ENCODE data around the gene KRTAP4-16. TPM values are rescaled to one million over a fixed set of nuclear protein-coding genes. Genes with fewer than 3 reads are reported as not detected.
"Not testable (repeated sequence)": the region's sequence is repeated elsewhere in the genome, so short reads cannot be mapped to it uniquely, and the experiment has no call there.

The KRTAP4-16 gene
- polyA plus RNA-seq (2013, experiment 1 of 2; ENCODE audit: insufficient read length), result not detected
- polyA plus RNA-seq (2013, experiment 2 of 2; ENCODE audit: insufficient read length), result not detected

DNA sequence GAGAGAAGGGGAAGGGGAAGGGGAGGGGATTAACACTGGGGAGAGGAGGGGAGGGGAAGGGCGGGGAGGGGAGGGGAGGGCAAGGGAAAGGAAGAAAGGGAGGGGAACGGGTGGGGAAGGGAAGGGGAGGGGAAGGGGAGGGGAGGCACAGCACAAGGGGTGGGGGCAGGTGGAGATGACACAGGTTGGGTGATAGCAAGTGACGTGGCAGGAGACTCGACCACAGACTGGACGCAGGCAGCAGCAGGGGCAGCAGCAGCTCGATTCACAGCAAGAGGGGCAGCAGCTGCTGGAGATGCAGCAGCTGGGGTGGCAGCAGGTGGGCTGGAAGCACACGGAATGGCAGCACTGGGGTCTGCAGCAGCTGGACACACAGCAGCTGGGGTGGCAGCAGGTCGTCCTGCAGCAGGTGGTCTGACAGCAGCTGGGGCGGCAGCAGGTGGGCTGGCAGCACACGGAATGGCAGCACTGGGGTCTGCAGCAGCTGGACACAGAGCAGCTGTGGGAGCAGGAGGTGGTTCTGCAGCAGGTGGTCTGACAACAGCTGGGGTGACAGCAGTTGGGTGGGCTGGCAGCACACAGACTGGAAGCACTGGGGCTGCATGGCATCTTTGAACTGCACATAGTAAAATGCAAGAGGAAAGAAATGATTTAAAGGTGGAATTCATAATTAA, at the start of gene KRTAP4-16:
Gene KRTAP4-16 (minus strand): TSS at position 624 of the 674 bp plus-strand sequence. CDS start 0 bp downstream, at position 624.
- DNase-seq, result no peak

DNA sequence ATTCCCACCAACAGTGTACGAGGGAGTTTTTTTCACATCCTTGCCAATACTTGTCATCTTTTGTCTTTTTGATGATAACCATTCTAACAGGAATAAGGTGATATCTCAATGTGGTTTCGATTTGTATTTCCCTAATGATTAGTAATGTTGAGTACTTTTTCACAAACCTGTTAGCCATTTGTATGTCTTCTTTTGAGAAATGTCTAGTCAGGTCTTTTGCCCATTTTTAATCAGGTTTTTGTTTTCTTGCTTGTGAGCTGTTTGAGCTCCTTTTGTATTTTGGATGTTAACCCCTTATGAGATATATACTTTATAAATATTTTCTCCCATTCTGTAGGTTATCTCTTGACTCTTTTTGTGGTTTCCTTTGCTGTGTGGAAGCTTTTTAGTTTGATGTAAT, 49.5 kb upstream of the KRTAP4-16 start:
- DNase-seq, result no peak

DNA sequence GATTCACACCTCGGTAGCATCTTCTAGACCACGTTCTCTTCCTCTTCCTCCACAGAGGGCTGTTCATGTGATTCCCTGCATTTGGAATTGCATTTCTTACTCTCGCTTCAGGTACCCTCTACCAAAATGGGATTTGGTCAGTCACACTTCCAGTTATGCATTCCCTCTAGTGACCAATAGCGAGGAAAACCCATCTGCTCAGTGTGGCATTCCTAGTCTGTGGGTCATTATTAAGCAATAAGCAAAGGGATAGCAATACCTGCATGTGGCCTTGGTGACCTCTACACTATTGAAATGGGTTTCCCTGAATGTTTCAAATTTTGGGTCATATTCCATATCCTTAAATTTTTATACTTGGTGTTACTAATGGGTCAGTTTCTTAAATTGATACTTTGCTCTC, 48.0 kb upstream of the KRTAP4-16 start:
- DNase-seq, result no peak

DNA sequence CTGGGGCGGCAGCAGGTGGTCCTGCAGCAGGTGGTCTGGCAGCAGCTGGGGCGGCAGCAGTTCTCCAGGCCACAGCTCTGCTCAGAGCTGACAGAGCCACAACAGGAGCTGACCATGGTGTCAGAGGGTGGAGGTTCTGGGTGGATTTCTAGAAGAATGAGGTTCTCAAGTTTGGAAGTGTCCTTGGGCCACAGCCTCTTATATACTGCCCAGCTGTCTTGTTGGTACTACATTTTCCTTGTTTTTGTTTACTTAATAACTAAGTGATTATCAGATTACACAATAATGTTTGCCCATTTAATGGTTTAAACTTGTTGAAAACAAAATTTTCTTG, 47.6 kb upstream of the KRTAP4-16 start, which contains the start of gene KRTAP4-5:
Gene KRTAP4-5 (minus strand): TSS at position 174 of the 334 bp plus-strand sequence. CDS start 58 bp downstream, at position 116.
- DNase-seq, result no peak

DNA sequence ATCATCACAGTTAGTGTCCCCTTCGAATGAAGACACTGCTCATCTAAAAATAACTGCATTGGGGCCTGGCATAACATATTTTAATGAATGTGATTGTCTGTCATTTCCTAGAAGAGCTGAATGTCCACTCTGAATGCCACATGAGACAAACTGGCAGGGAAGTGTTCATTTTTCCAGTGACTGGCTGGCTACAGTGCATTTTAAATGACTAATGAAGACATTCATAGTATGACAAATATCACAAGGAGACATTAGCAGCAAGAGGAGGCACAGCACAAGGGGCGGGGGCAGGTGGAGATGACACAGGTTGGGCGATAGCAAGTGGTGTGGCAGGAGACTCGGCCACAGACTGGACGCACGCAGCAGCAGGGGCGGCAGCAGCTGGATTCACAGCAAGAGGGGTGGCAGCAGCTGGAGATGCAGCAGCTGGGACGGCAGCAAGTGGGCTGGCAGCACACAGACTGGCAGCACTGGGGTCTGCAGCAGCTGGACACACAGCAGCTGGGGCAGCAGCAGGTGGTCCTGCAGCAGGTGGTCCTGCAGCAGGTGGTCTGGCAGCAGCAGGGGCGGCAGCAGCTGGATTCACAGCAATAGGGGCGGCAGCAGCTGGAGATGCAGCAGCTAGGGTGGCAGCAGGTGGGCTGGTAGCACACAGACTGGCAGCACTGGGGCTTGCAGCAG, 47.1 kb upstream of the KRTAP4-16 start:
- not testable (repeated sequence) for DNase-seq

DNA sequence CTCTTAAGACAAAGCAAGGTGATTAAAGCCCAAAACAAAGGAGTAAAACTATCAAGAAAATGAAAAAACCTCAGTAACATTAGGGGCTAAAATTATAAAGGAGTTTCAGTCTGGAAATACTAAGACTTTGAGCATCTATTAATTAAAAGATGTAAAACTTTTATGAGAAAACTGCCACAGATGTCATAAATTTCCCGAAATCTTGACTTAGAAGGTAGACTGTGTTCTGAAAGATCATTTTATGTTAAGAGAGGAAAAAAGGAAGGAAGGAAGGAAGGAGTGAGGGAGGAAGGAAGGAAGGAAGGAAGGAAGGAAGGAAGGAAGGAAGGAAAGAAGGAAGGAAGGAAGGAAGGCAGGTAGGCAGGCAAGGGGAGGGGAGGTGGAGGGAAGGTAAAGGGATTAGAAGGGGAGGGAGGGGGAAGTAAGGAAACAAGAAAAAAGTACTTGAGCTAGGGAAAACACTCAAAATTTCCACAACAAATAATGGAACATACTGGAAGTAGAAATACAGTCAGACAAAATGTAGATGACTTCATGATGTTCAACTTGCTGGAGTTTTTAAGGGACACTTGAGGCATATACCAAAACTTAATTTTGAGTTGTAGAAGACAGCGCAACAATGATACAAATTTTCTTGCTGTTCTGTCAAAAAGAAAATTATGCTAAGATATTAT, 45.7 kb upstream of the KRTAP4-16 start:
- no peak for DNase-seq

DNA sequence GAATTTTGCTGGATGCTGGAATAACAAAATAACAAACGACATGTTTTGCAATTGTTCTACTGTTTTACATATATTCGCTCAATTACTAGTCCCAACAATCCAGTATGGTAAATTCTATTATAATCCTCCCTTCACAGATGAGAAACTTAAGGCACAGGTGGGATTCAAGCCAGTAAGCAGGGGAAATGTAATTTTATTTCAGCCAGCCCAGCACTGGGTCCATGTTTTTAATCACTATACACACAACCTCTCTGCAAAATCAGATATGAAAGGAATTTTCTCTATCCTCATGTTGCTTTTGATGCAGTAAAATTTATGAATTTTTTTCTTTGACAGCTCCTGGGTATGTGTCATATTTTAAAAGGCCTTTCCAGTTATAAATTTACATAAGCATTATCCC, 43.3 kb upstream of the KRTAP4-16 start:
- DNase-seq, result no peak

DNA sequence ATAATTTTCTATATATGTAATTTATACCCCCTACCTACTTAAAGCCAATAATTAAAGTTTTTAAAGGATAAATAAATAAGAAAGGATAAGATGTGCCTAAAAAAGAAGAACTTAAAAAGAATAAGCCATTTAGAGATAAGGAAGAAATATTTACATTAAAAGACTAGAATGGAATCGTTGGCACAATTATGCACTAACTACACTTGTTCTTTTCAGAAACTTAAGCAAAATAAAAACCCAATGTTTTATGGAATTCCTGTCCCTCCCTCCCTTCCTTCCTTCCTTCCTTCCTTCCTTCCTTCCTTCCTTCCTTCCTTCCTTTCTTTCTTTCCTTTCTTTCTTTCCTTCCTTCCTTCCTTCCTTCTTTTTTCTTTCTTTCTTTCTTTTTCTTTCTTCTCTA, 42.8 kb upstream of the KRTAP4-16 start:
- no peak for DNase-seq

DNA sequence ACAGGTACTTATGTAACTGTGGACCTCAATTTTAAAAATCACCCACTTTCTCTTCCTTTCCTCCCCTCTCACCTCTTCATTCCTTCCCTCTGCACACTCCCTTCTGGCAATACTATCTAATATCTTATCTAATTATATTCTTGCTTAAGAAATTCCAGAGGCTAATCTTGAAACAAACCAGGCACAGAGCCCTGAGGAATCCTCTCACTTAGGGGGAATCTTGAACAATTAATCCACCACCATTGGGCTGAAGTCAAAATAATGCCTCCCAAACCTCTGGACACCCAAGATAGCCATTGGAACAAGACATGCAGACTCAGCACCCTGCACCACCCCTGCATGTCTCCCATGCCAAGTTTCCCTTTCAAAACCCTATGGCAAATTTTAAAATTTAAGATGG, 39.4 kb upstream of the KRTAP4-16 start:
- DNase-seq, result no peak

DNA sequence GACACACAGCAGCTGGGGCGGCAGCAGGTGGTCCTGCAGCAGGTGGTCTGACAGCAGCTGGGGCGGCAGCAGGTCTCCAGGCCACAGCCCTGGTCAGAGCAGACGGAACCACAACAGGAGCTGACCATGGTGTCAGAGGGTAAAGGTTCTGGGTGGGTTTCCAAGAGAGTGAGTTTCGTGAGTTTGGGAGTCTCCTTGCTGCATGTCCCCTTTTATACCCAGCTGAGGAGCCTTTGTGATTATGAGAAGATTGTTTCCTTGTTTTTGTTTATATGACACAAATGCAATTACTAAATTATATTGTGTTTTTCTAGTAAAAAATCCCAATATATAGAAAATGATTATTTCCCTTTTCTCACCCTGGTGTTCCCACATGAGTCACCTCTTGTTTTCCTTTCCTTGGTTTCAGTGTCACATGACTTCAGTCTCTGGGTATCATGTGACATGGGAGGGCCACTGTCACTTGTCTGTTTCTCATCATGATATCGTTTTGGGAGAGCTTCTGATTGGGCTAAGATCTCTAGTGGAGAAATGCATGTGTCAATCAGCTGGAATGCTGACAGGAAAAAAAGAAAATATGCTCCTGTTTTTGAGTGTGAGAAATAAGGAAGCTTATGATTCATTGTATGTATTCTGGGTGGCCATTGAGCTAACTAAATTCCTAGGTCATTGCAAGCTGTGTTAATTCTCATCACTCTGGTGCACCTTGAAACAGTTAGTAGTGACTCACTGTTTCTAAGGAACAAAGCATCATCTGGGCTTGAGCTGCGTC, 38.5 kb upstream of the KRTAP4-16 start, which contains the start of gene KRTAP4-6:
Gene KRTAP4-6 (minus strand): TSS at position 185 of the 772 bp plus-strand sequence. CDS start 57 bp downstream, at position 128.
- DNase-seq, result peak; percentile 95

DNA sequence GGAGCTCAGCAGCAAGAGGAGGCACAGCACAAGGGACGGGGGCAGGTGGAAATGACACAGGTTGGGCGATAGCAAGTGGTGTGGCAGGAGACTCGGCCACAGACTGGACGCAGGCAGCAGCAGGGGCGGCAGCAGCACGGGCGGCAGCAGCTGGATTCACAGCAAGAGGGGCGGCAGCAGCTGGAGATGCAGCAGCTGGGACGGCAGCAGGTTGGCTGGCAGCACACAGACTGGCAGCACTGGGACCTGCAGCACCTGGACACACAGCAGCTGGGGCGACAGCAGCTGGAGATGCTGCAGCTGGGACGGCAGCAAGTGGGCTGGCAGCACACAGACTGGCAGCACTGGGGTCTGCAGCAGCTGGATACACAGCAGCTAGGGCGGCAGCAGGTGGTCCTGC, 37.9 kb upstream of the KRTAP4-16 start:
- DNase-seq, result not testable (repeated sequence)

DNA sequence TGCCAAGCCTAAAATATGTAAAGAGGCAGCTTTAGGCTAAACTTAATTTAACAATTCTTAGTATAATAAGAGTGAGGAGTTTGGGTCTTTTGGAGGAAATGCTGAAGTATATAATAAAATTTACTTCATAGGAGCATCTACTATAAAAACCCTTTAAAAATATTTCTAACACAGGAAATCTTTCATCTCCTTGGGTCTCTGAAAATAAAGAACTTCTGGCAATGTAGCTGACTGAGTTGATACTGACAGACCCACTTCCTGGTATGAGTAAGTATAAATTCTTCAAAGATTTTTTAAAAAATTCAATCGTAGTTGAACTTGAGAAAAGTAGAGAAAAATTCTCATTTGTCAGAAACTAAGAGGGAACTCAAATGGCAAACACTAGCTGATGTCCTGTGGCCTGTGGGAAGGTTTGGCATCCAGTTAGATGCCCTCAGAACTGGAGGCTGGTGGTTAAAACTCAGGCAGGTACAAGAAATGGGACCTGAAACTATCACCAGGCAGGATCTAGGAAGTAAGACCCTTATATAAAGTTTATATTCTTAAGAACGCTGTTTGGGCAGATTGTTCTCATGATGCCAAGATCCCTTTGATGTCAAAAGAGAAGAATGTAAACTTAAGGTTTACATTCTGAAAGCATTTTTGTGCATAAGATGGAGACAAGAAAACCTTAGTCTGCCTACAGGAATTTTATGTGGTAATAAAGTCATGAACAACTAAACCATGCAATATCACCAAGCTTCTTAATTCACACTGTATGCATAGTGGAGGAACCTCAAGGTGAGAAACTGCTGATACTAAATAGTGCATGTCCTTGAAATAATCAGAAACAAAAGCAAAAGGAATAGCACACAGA, 32.1 kb upstream of the KRTAP4-16 start:
- DNase-seq, result no peak

DNA sequence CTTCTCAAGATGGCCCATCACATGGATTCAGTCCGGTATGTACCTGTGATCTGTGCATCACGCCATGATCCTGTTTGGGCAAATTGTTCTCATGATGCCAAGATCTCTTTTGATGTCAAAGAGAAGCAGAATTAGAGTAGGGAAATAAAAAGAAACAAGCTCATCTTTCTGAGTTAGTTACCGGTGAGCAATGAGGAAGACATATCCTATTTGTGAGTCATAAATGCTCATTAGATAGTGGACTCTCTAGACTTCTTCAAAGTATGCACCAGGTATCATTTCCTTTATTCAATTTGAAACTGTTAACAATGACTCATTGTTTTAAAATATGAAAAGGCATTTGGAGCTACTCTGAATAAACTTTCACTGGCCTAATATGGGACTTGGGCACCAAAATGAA, 30.0 kb upstream of the KRTAP4-16 start:
- DNase-seq, result peak; percentile 67

DNA sequence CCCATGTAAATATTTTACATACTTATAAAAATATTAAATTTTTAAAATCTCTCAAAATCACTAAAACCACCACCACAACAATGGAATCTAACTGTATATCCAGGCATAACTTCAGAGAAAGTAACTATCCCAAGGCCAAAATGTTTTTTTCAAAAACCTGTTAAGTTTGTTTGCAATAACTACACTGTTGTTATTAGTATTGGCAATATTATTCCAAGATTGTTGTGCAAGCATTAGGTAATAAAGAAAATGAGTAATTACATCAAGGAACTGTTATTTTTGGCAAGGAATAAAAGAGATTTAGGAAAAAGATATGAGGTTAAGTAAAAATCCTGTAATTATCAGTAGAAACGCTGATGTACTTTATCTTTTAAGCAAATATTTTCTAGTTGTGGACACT, 25.4 kb upstream of the KRTAP4-16 start:
- no peak for DNase-seq

DNA sequence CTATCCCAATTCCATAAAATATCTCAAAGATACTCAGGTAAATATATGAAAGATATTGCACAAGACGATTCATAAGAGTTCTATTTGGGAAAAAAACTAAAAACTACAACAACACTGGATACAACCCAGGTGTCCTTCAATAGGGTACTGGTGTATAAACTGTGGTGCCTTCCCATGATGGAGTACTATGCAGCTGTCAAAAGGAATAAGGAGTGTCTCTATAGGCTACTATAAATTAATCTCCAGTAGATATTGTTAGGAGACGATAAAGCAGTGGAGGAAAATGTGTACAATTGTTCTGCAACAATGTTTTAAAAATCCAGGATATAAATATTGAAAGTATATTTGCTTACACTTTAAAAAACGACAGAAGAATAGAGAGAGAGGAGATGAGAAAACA, 24.4 kb upstream of the KRTAP4-16 start:
- no peak for DNase-seq

DNA sequence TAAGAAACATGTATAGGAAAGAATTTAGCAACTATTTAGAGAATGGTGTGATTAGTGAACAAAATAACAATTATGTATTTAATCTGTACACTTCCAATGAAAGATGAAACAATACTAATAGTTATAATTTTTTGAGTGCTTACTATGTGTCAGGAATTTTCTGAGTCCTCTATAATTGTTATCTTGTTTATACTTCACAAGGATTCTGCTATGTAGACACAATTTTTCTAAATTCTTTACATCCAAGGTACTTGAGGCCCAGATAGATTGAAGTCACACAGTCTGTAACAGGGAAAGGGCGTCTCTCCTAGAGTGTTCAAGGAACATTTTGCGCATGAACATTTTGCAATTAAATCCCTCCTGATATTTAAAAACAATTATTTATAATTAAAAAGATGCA, 23.1 kb upstream of the KRTAP4-16 start:
- DNase-seq, result no peak

DNA sequence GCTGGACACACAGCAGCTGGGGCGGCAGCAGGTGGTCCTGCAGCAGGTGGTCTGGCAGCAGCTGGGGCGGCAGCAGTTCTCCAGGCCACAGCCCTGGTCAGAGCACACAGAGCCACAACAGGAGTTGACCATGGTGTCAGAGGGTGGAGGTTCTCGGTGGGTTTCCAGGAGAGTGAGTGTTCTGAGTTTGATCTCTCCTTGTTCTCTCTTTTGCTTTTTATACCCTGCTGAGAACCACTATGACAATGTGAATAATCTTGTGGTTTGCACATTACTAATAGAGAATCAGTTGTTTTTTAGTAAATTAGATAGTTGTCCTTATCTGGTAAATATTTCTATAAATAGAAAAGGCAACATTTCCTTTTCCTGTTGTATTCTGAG, 22.0 kb upstream of the KRTAP4-16 start, which contains the start of gene KRTAP4-12:
Gene KRTAP4-12 (minus strand): TSS at position 192 of the 381 bp plus-strand sequence. CDS start 60 bp downstream, at position 132.
- DNase-seq, result not testable (repeated sequence)

DNA sequence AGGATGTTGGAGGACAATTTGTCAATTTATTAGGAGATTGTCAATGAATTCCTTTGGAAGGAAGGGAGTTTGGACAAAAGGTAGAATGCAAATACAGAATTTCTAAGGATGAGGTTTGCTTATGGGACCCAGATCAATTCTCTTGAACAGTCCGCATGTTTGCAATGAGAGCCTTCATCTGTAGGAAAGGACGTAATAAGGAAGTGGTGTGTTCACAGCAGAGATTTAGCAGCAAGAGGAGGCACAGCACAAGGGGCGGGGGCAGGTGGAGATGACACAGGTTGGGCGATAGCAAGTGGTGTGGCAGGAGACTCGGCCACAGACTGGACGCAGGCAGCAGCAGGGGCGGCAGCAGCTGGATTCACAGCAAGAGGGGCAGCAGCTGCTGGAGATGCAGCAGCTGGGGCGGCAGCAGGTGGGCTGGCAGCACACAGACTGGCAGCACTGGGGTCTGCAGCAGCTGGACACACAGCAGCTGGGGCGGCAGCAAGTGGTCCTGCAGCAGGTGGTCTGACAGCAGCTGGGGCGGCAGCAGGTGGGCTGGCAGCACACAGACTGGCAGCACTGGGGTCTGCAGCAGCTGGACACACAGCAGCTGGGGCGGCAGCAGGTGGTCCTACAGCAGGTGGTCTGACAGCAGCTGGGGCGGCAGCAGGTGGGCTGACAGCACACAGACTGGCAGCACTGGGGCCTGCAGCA, 21.4 kb upstream of the KRTAP4-16 start:
- DNase-seq, result not testable (repeated sequence)

DNA sequence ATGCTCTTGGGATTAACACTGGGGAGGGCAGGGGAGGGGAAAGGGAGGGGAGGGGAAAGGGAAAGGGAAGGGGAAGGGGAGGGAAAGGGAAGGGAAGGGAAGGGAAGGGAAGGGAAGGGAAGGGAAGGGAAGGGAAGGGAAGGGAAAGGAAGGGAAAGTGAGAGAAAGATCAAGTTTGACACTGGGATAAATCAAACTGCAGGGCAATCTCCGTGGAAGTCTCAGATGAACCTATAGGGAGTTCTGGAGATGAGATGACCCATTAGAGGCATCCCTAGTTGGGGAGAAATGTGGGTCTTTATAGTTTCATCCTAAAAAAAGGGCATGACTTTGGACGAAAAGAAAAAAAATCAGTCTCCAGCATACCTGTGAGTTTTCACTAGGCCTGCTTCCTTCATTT, 19.7 kb upstream of the KRTAP4-16 start:
- no peak for DNase-seq
